Parietal lobe (tissue), 2 donors: ENCODE measurements around the gene TRIM77. TPM values are rescaled to one million over a fixed set of nuclear protein-coding genes. Genes with fewer than 3 reads are reported as not detected.

Experiments used
- small RNA-seq: library from RNA; depleted of rRNA; stranded (forward); fragments of <200 nt; gene quantifications from one replicate; pipeline ENCODE3, GENCODE V24; 2014; ENCODE audit warnings: low replicate concordance
- total RNA-seq: library from RNA; depleted of rRNA; stranded (reverse); fragments of >200 nt; gene quantifications from one replicate; pipeline ENCODE4 v1.2.3, GENCODE V29; 2014

TRIM77 gene, protein sequence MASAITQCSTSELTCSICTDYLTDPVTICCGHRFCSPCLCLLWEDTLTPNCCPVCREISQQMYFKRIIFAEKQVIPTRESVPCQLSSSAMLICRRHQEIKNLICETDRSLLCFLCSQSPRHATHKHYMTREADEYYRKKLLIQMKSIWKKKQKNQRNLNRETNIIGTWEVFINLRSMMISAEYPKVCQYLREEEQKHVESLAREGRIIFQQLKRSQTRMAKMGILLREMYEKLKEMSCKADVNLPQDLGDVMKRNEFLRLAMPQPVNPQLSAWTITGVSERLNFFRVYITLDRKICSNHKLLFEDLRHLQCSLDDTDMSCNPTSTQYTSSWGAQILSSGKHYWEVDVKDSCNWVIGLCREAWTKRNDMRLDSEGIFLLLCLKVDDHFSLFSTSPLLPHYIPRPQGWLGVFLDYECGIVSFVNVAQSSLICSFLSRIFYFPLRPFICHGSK
- total RNA-seq = not detected

DNA sequence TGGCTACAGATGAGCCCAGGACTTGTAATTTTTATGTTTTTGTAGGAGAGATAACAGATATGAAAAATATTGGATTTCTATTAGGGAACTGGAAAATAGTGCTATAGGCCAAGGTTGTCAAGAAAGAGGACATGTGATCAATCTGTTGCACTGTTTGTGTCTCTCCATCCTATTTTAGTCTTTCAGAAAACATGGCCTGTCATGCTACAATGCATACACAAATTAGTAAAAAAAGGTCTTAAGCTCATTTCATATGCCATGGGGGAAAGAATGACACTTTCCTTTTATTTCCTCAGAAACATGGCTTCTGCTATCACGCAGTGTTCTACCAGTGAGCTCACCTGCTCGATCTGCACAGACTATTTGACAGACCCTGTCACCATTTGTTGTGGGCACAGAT is at the start of gene TRIM77:
TSS of gene TRIM77 (plus strand) at position 301 of the 400 bp plus-strand sequence. CDS start at position 301, 0 bp downstream.

Small RNA genes within 50 kb of the gene (small RNA-seq; reads per million reads assigned to genes)
- not detected for gene AP003122.3

Other genes starting within 250 kb of the TRIM77 start
- 9.4 TPM for gene NOX4, start 218.9 kb upstream of the TRIM77 start, total RNA-seq
- gene TRIM49, start 98.3 kb downstream of the TRIM77 start, total RNA-seq = not detected
- not detected for gene TRIM64B, start 168.2 kb downstream of the TRIM77 start, total RNA-seq
- not detected for gene TRIM49D1, start 211.9 kb downstream of the TRIM77 start, total RNA-seq
- not detected for gene TRIM49D2, start 213.8 kb downstream of the TRIM77 start, total RNA-seq